IPS-NIHi7 (cell line): ENCODE data around the gene CHCHD6.
A peak's percentile ranks its signal among the peaks of the same experiment; 100 is the strongest.

Source experiments
- DNase-seq: peaks from one replicate; pipeline ENCODE4 v3.0.0; 2012; ENCODE audit warnings: mixed read lengths; ENCODE audit errors: extremely low spot score

The CHCHD6 gene

DNA sequence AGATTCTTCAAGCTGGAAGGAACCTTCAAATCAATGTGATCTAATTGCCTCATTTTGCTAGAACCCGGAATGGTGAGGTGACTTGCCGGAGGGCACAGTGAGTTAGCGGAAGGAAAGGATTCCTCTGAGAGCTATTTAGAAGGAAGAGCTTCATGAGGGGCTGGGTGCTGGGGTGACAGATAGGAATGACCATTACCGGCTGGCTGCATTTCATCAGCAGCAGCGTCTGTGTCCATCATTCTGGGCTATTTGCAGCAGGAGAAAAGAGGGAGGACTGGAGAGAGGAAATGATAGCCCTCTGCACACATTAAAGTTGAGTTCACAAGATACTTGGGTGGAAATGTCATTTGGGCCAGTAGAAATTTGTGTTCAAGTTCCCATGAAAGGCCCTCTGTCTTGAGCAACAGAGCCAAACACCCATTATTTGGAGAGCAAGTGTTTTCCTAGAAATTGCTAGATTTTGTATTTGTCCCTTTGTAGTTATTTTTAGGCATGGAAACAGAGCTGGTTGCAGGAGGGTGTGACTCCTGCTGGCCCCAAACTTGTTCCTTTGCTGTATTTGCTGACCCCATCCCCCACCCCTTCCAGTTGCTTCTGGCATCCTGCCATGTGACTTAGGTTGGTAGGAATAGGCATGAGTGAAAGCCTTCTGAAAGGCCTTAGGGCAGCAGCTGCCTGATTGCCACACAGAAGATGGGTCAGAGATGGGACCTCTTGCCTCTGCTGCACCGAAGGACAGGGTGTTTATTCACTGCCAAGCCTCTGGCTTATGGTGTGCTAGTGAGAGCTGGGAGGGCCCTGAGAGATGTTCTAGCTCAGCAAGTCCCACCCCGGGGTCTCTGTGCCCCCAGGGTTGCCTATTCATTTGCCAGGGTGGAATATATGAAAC is 191.4 kb downstream of the CHCHD6 start:
- DNase-seq: no peak

DNA sequence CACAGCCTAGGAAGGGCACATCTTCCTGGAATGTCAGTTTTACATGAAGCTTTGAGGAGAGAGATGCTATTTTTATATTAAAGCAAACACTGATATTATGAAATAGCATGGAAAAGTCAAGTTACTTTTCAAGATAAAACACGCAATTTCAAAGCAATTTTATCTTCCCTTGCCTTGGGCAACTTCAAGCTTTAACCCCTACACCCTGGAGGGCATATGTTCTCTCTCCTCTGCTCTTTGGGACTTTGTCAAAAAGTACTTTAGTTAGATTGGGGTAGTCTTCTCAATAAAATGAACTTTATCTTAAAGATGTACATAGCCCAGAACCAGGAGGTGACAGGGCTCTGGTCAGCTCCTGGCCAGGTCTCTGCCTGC is 192.0 kb downstream of the CHCHD6 start:
- no peak for DNase-seq

DNA sequence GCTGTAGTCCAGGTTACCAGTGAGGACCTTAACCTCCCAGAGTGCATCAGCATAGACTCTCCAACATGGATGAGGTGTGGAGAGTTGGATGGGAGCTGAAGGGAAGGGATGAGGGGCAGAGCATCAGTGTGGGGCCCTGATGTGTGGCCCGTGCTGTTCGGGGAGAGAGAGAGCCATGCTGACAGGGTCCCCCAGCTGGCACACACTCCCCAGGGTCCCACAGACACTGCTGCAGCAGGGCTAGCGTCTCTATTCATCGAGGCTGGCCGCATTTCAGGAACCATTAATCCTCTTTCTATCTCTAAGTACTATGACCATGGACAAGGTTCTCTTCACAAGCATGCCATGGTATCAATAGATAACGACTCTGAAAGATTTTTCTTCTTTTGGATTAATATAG is 192.9 kb downstream of the CHCHD6 start:
- DNase-seq: no peak

DNA sequence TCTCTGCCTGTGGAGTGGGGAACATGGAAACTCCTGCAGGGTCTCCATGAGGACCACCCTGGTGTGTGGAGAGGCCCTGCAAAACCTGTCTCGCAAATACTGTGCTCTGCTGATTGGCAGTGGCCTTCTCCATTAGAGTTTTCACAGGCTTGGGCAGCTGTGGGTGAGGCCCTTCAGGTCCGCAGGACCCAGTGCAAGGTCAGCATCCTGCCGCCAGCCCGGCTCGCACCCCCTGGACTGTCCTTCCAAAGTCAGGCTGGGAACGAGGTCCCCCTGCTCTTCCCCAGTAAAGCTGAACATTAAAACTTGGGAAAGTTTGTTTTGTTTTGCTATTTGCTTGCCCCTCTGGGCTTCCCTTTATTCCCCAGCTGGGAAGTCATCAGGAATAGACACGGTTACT is 193.9 kb downstream of the CHCHD6 start:
- DNase-seq: no peak

DNA sequence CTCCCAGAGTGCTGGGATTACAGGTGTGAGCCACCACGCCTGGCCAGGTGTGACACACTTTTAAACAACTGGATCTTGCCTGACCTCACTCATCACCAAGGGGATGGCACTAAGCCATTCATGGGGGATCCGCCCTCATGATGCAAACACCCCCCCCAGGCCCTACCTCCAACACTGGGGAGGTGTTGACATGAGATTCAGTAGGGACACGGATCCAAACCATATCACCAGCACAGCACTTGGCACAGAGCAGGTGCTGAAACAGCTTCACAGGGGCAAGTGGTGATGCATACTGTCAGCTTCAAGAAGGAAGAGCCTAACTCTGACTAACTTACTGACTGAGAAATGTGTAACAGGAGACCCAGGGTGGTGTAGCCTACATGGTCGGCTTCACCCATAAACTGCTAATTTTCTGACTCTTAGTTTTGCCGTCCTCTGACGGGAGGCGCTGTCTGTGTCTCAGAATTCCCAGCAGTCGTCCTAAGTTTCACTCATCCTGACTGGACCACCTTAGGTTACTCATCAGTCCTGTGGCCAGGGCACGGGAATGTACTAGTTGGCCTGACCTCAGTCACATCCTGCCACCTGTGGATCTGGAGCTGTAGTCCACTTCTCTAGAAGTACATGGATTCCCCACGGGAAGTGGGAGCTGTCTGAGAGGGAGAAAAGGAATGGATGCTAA is 197.0 kb downstream of the CHCHD6 start:
- DNase-seq: no peak

DNA sequence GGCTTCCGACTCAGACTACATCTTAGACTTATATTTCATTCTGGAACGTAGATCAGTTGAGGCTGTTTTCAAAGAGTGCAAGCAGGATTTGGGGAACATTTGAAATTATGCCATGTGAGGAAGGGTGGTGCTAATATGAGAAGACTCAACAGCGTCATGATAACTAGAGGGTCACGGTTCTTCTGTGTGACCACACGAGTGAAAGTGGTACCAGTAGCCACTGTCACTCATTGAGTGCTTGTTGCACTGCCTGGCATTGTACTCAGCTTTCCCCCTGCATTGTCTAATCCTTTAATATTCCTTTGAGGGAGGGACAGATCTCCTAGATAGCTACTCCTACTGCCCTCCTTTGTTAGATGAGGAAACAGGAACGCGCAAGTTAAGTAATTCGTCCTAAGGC is 197.6 kb downstream of the CHCHD6 start:
- DNase-seq: no peak

DNA sequence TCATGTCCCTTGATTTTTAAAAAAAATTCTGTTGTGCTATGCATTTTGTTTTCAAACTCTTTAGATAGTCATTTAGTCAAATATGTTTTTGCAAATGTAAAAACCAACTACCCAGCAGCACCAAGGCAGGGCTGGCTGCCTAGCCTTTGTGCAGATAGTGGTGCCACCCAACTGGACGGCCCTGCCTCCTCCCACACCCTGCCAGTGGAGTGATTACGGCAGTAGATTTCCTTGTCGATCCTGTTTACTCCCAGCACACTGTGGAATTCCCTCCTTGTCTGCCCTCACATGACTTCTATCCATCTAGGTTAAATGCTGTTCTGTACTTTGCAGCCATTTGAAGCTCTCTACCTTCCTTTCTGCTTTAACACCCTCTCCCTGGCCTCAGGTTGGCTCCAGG is 199.5 kb downstream of the CHCHD6 start:
- DNase-seq: no peak

DNA sequence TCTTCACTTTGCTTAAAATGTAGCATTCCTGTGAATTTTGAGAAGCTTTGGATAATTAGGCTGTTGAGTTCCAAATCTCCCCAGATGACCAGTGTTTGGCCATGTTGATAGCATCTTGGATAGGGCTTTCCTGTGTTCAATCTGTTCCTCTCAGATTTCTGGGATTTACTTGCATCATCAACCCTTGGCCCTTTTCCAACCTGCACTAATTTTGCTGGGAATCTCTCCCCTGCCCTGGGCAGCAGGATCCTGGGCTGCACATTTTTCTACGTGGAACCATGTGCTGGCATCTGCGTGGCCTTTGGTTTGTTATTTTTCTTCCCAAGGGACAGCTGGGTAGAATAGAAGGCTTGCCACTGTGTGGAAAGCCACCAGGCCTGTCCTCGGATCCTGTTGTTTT is 203.5 kb downstream of the CHCHD6 start:
- no peak for DNase-seq

DNA sequence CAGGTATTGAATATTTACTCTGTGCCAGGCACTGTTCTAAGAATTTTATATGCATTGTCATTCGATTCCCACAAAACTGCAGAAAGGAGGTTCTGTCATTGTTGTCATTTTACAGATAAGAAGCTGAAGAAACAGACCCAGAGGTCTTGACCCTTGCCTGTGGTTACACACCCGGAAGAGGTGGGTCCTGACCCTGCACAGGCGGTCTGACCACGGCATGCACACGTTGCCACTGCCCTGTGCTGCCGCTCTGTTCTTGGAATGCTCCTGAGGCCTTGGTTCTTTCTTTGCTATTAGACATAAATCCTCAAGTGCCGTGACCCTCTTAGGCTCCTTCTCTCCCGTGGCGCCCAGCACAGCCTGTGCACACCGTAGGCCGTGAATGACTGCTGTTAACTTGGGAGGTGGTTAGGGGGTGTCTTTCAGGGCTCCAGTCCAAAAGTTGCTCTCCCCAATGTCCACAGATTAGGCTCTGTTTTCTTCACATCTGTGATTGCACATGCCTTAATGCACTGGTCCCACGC is 204.8 kb downstream of the CHCHD6 start:
- no peak for DNase-seq

DNA sequence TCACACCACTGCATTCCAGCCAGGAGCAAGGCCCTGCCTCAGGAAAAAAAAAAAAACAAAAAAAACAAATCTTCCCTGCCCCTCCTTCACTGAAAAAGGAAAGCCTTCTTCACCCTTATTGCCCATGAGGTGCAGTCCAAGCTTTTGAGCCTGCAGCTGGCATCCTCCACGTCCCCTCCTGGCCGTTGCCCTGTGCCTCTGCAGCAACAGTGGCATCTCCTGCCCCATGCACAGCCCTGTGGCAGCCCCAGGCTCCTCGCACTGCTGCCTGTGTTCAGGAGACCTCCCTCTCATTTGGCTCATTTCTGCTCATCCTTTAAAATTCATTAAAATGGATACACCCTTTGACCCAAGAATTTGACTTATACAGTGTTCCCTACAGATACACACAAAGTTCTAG is 206.2 kb downstream of the CHCHD6 start:
- no peak for DNase-seq

DNA sequence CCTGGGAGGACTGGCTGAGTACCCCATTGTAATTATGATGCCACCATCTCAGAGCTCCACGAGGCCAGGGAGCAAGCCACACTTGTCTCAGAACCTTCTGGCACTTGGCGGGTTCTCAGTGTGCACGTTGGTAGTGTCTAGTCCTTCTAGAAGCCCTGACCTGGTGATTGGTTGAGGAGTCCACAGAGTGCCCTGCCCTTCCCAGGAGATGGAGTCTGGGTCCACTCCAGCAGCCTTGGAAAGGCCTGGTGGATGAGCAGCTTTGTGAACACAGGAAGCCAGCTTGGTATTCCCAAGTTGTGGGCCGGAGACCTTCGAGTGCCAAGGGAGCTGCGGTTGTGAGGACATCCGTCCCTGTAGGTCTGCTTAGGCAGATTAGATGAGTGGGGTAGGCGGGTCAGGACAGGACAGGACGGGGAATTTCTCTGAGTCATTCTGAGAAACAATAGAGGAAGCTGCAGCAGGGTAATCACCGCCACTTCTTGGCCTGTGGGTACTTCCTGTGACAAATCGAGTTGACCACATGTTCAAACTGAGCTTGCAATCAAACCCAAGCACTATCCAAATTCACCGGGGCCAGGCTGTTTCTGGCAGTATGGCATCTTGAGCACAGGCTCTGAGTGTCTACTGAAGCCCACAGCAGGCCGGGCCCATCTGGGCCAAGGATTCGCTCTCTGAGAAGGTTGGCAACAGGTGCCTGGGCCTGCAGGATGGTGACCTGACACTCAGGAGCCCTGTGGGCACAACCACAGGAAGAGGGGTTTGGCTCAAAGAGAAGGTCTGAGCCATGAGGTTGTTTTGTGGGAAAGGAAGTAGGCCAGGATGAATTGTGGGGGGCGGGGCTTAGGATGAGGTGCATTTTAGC is 207.4 kb downstream of the CHCHD6 start:
- DNase-seq: peak; percentile 56

DNA sequence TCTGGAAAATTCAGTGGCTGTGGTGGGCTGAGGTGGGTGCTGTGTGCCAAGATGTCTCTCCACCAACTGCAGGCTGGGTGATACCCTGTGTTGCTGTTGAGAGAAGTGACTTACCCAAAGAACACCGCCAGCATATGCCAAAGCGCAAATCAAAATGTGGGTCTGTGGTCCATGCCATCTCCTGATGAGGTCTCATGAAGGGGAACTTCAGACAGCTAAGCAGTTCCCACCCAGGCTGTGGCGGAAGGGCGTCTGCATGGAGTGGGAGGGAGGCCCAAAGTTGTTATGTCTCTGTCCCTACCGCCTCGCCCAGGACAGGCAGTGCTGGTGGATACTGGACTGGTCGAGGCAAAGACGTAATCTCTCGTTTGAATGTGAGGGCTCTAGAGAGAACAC is 208.0 kb downstream of the CHCHD6 start:
- DNase-seq: no peak

DNA sequence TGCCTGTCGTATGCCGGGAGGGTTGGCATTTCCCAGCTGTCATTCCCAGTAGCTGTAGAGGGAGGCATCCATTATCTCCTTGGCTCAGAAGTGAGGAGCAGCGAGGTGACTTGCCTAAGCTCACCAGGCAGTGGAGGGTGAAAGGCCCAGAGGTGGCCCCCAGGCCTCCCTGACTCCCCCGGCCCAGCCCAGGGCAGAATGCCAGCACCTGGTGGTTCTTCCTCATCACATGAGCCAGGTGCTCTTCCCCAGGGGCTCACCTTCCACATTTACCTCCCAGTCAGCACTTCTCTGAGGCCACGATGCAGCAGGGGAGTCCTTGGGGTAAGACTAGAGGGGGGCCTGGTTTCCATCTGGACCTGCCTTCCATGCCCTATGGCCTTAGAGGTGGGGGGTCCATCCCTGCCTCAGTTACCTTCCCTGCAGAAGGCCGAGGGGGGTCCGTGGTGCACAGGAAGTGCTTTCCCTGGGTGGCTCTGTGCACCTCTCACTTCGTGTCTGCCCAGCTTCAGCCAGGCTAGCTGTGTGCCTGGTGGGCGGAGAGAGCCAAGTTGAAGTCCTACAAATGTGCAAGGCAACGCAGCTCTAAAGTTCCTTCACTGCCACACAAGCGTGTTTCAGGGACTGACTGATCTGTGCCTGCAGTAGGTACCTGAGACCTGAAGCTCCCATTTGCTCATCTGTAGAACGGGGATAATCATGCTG is 208.6 kb downstream of the CHCHD6 start:
- no peak for DNase-seq

DNA sequence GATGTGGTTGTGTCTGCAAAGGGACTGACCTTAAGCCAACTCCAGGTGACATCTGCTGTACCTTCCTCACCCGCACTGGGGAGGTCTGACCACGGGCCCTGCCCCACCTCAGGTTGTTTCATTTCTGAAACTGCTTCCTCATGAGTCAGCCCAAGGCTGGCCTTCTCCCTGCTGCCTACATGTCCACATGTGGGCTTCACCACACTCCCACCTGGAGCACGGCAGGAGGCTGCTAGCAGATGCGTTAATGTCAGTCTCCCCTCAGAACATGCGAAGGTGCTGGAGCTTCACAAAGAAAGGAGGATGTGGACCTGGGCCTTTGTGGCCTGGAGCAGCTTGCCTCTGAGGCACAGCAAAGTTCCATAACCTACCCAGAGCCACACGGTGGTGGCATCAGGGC is 209.5 kb downstream of the CHCHD6 start:
- no peak for DNase-seq

DNA sequence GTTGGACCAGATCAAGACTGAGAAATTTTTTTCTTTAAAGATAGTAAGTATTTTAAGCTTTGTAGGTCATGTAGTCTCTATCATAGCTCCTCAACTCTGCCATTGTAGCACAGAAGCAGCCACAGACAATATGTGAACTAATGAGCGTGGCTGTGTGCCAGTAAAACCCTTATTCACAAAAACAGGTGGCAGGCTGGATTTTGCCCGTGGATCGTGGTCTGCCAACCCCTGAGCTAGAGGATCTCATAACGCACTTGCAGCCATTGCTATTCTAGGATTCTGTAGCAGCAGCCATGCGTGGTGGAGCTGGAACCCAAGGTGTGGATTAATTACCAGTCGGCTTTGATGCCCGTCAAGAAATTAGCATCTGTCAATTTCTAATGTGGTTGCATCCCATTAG is 210.2 kb downstream of the CHCHD6 start:
- DNase-seq: no peak

DNA sequence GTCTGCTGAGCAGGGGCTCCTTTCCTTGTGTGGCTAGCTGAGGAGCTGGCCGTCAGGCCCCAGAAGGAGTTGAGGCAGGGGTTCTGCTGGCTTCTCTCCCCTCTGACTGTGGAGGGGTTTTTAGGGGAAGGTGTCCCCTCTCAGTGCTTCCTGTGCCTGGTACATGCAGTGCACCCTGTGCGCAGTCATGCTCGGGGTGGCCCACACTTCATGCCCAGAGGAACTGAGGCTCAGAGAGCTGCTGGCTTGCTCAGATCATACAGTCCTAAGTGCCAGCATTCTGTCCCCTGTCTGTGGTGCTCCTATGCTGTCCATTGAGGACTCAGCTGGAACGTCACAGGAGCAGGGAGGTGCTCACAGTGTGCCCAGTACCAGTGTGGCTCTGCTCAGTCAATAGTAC is 211.0 kb downstream of the CHCHD6 start:
- no peak for DNase-seq

DNA sequence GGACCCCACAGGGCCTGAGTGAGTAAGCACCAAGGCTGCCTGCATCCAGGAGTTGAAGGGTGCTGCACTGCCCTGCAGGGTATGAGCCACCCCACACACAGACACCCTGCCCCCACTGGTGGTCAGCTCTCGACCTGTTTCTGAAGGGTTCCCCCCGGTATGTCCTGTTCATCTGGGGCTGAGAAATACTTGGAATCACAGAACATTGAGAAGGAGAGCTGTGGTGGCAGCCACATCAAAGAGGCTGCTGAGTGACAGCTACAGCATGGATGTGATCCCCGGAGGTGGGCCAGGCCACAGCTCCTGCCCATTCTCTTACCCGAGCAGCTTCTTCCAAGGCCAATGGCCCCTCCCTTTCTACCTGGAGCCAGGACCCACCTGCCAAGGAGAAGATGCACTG is 212.5 kb downstream of the CHCHD6 start:
- DNase-seq: no peak

DNA sequence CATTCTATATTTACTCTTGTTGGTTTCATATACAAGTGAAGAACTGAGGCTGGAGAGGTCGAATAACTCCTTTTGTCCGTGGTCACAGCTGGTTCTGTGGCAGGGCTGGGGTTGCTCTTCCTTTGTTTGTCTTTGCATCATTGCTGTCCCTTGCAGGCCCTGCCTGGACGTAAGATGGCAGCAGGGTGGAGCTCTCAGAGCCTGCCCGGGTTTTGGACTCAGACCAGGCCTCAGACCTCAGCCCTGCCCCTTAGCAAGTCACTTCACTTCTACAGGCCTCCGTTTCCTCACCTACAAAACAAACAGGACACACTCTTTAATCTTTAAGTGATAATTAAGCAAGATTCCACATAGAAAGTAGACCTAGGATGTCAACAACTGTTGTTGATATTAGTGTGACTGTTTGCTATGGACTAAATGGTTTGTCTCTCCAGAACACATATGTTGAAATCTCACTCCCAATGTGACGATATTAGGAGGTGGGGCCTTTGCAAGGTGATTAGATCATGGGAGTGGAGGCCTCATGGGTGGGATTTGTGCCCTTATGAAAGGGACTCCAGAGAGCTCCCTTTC is 213.3 kb downstream of the CHCHD6 start:
- DNase-seq: no peak

DNA sequence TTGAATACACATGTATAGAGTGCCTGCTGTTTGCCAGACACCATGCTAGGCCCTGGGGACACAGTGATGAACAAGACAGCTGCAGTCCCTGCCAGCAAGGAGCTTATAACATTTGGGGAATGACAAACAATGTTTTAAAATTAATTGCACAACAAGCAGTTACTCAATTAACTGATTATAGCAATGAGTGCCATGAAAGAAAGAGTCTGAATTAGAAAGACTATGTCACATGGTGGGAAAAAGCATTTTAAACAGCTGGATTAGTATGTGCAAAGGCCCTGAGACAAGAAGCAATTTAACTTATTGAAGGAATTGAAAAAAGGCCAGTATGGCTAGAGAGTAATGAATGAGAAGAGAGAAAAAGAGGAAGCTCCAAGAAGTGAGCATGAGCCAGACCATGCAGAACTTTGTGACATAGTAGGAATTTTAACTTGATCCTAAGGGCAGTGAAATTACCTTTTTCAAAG is 214.3 kb downstream of the CHCHD6 start:
- no peak for DNase-seq

DNA sequence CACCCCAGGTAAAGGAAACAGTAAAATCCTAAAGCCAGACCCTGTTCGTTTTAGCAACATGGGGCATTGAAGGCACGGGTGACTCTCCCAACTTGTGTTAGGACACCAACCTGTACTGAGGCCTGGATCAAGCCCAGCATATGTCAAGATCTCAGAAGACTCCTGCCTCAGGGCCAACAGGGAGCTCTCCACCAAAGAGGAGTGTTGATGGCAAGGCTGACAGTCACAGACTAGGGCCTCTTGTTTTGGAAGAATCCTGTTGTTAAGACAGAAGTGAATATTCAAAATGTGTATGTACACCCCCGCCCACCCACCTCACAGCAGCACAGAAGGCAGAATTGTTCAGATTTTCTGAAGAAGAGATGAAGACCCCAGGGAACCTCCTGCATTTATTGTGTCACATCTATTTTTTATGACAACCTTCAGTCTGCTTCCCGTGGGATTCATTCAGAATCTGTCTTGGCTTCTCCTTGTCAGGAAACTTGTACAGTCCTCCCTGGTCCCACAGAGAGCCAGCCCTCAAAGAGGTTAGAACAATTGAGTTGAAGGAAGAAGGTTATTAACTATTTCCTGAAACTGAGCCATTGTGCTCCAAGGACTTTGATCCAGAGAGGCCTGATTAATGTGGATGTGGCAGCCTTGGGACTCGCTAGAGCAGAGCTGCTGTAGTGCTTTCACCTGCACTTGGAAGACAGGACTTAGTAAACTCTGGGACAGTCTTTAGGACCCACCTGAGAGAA is 217.2 kb downstream of the CHCHD6 start:
- DNase-seq: no peak
